HG03039 (cell line): ENCODE measurements around the gene KRTAP10-7.
"Not testable (repeated sequence)": the region's sequence is repeated elsewhere in the genome, so short reads cannot be mapped to it uniquely, and the experiment has no call there.

Experiments
- ATAC-seq: cut with Tn5 transposase; IDR thresholded peaks from one replicate; pipeline ENCODE4 v1.9.1; 2021; ENCODE audit warnings: mild to moderate bottlenecking, moderate library complexity; ENCODE audit not compliant: unreplicated experiment

KRTAP10-7 gene

GRCh38 chr21:44600118-44600978 is at the start of gene KRTAP10-7:
TSS of gene KRTAP10-7 (plus strand) at chr21:44600597. CDS start at chr21:44600622, 25 bp downstream.
- not testable (repeated sequence) for ATAC-seq

- no peak for ATAC-seq
These were observed 49.6 kb upstream of the KRTAP10-7 start for GRCh38 chr21:44550807-44551206.

- no peak for ATAC-seq
These were observed 48.9 kb upstream of the KRTAP10-7 start, which contains the start of gene KRTAP10-2 for GRCh38 chr21:44551340-44551961. TSS of gene KRTAP10-2 (minus strand) at chr21:44551505. CDS start at chr21:44551458, 47 bp downstream.

GRCh38 chr21:44552136-44552535 is 48.3 kb upstream of the KRTAP10-7 start:
- ATAC-seq: no peak

GRCh38 chr21:44552681-44553080 is 47.7 kb upstream of the KRTAP10-7 start:
- no peak for ATAC-seq

GRCh38 chr21:44555200-44555875 is 45.1 kb upstream of the KRTAP10-7 start:
- ATAC-seq: no peak

- ATAC-seq: no peak
These were observed 43.5 kb upstream of the KRTAP10-7 start for GRCh38 chr21:44556879-44557278.

- no peak for ATAC-seq
These were observed 42.7 kb upstream of the KRTAP10-7 start for GRCh38 chr21:44557491-44558328.

GRCh38 chr21:44558329-44558675 is 42.1 kb upstream of the KRTAP10-7 start:
- not testable (repeated sequence) for ATAC-seq

- ATAC-seq: no peak
These were observed 41.7 kb upstream of the KRTAP10-7 start, which contains the start of gene KRTAP10-3 for GRCh38 chr21:44558695-44559094. TSS of gene KRTAP10-3 (minus strand) at chr21:44558795. CDS start at chr21:44558715, 80 bp downstream.

GRCh38 chr21:44564099-44564498 is 36.3 kb upstream of the KRTAP10-7 start:
- ATAC-seq: no peak

- ATAC-seq: no peak
These were observed 35.4 kb upstream of the KRTAP10-7 start for GRCh38 chr21:44564886-44565598.

GRCh38 chr21:44566403-44566802 is 34.0 kb upstream of the KRTAP10-7 start:
- no peak for ATAC-seq

- no peak for ATAC-seq
These were observed 32.8 kb upstream of the KRTAP10-7 start for GRCh38 chr21:44567481-44568171.

- no peak for ATAC-seq
These were observed 32.1 kb upstream of the KRTAP10-7 start for GRCh38 chr21:44568261-44568660.

GRCh38 chr21:44568667-44569556 is 31.5 kb upstream of the KRTAP10-7 start:
- ATAC-seq: no peak

GRCh38 chr21:44569861-44570517 is 30.4 kb upstream of the KRTAP10-7 start:
- no peak for ATAC-seq

- no peak for ATAC-seq
These were observed 29.1 kb upstream of the KRTAP10-7 start for GRCh38 chr21:44571296-44571695.
